ENCODE measurements around the gene ZFR2. TPM values are rescaled to one million over a fixed set of nuclear protein-coding genes. Genes with fewer than 3 reads are reported as not detected.

Gene ZFR2
- total RNA-seq, 1 donor from 2014 or later: not detected

- no peak for DNase-seq (ENCODE audit: missing footprints)
- no peak for ATAC-seq
- intact Hi-C loops (cut with DNase I): no loop called here
These were observed 24.2 kb downstream of the ZFR2 start for GRCh38 chr19:3844596-3844995.

DNA sequence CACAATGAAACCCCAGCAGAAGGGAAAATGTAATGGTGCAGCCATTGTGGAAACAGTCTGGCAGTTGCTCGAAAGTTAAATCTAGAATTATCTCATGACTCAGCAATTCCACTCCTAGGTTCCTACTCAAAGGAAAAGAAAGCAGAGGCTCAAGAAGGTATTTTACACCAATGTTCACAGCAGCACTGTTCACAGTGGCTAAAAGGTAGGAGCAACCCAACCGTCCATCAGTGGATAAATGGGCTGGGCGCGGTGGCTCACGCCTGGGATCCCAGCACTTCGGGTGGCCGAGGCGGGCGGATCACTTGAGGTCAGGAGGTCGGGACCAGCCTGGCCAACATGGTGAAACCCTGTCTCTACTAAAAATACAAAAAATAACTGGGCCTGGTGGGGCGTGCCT is 25.9 kb downstream of the ZFR2 start:
- ATAC-seq (no peak), DNase-seq (ENCODE audit: missing footprints) (no peak)
- intact Hi-C loops (cut with DNase I): no loop called here

DNA sequence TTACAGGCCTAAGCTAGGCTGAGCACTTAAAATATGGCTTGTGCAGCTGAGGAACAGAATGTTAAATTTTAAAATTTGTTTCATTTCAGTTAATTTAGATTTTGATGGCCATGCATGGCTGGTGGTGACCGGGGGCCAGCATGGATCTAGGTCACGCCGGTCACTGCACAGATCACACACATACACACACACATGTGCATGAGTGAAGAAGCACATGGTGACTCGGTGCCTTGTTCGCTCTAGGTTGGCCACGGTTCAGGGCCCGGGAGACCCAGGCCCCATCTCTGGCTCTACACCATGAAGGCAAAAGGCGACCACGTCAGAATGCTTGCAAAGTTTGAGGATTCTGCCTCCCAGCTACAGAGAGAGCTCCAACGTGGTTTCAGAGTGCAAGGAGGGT is 28.0 kb downstream of the ZFR2 start:
- no peak for ATAC-seq
- intact Hi-C loops (cut with DNase I): no loop called here
- DNase-seq (ENCODE audit: missing footprints): no peak

- intact Hi-C loops (cut with DNase I): no loop called here
- DNase-seq (ENCODE audit: missing footprints): no peak
- no peak for ATAC-seq
These were observed 28.9 kb downstream of the ZFR2 start for GRCh38 chr19:3839941-3840340.

- intact Hi-C loops (cut with DNase I): no loop called here
- no peak for ATAC-seq
These were observed 30.2 kb downstream of the ZFR2 start for GRCh38 chr19:3838661-3839060.

GRCh38 chr19:3837922-3838321 is 30.9 kb downstream of the ZFR2 start:
- DNase-seq (ENCODE audit: missing footprints) (no peak), ATAC-seq (no peak)
- intact Hi-C loops (cut with DNase I): no loop called here

More at GRCh38 chr19:3838661-3839060, 30.2 kb downstream of the ZFR2 start:
- DNase-seq (ENCODE audit: missing footprints): no peak

- DNase-seq (ENCODE audit: missing footprints): no peak
- intact Hi-C loops (cut with DNase I): no loop called here
- no peak for ATAC-seq
These were observed 31.5 kb downstream of the ZFR2 start for GRCh38 chr19:3837332-3837731.

DNA sequence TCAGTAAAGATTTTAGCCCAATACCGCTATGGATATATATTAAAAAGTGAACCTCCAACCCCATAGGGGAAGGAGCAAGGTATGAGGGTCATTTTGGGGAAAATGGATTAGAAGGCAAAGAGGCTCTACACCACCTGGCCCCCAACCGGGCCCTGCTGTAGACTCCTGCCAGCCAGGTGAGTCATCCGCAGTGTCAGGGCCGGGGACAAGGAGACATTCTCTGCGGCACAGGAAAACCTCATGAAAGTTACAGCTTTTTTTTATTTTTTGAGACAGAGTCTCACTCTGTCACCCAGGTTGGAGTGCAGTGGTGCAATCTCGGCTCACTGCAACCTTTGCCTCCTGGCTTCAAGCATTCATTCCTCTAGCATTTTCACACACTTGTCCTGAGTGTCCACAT is 32.0 kb downstream of the ZFR2 start:
- intact Hi-C loops (cut with DNase I): no loop called here
- ATAC-seq: no peak
- DNase-seq (ENCODE audit: missing footprints): no peak

DNA sequence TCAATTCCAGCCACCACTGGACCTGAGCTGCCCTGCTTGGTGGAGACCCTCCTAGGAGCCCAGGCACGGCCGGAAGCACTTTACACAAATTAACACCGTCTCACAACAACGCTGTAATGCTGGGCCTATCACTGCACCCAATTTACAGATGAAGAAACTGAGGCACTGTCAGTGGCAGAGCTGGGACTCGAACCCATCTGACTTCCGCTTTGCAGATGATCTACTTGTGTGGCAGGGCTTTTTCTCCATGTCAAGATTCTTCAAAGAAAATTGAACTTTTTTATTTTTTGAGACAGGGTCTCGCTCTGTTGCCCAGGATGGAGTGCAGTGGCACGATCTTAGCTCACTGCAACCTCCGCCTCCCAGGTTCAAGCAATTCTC is 33.8 kb downstream of the ZFR2 start:
- intact Hi-C loops (cut with DNase I): no loop called here
- DNase-seq (ENCODE audit: missing footprints): no peak
- no peak for ATAC-seq

DNA sequence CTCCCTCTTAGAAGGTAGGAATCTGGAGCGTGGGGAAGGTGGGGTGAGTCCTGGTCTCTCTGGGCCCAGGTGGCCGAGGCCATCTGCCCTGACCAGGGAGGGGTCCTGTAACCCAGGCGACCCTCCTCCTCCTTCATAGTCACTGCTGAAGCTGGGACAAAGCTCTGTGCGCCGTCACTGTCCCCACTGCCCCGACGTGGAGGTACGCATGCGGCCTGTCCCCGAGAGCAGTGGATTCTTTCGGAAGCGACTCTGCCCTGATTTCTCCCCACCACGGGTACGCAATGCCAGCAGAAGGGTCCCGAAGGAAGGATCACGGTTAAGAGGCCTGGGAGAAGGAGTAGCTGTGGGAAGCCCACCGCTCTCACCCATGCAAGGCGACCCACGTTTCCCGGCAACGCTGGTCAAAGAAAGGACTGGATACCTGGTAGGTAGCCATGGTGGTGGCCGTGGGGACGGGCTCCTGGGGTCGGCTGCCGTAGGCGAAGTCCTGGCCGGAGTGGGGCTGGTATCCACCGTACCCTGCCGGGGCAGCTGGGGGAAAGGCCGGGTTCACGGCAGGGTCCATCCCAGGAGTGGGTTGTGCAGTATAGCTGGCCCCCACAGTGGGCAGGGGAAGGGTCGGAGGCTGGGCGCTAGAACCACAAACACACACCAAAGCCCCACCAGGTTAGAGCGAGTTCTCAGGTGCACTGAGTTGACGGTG is 34.3 kb downstream of the ZFR2 start:
- DNase-seq (ENCODE audit: missing footprints) (no peak), ATAC-seq (no peak)
- intact Hi-C loops (cut with DNase I): no loop called here

DNA sequence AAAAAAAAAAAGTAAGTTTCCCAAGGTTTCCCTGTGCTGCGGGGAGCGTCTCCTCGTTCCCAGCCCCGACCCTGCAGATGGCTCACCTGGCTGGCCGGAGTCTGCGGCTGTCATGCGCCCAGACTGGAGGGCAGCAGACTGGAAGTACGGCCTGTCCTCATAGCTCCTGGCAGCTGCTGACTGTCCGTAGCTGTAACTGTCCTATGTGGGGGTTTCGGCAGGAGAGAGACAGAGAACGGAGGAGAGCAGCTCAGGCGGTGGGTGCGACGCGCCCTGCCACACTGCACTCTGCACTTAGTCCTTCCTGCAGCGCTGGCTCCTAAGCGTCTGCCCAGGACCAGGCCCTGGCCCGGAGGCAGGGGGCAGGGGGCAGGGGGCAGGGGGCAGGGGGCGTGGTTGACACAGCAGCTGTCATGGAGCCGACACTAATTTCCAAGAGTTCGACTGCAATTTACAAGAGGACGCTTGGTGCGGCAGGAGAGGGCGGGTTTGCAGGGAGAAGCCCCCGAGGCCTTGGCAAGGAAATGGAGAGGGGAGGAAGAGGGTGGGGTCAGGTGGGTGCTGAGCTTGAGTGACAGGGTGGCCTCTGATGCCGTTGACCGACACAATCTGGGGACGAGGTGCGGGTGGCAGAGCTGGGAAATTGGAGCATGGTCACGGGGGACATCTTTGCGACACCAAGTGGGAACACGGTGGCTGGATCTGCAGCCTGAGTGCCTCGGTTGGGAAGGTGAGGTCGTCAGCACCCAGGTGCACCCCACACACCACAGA is 35.1 kb downstream of the ZFR2 start:
- no peak for DNase-seq (ENCODE audit: missing footprints)
- ATAC-seq: no peak
- intact Hi-C loops (cut with DNase I): no loop called here

- ATAC-seq: no peak
- intact Hi-C loops (cut with DNase I): no loop called here
- DNase-seq (ENCODE audit: missing footprints): no peak
These were observed 36.8 kb downstream of the ZFR2 start for GRCh38 chr19:3832001-3832400.

DNA sequence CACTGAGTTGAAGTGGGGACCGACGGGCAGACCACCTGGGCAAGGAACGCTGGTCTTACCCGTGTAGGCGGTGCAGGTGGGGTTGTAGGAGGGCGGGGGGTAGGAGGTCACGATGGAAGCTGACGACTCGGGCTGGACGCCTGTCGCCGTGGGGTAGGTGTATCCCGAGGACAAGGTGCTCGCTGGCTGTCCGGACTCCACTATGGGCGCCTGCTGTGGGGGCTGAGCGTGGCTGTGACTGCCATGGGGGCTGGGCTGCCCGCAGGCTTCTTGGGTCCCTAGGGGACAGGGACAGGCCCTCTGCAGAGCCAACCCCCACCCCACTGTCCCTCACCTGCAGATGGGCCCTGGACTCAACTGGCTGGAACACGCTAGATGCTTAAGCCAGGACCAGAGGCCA is 37.2 kb downstream of the ZFR2 start:
- intact Hi-C loops (cut with DNase I): no loop called here
- ATAC-seq: no peak
- no peak for DNase-seq (ENCODE audit: missing footprints)

DNA sequence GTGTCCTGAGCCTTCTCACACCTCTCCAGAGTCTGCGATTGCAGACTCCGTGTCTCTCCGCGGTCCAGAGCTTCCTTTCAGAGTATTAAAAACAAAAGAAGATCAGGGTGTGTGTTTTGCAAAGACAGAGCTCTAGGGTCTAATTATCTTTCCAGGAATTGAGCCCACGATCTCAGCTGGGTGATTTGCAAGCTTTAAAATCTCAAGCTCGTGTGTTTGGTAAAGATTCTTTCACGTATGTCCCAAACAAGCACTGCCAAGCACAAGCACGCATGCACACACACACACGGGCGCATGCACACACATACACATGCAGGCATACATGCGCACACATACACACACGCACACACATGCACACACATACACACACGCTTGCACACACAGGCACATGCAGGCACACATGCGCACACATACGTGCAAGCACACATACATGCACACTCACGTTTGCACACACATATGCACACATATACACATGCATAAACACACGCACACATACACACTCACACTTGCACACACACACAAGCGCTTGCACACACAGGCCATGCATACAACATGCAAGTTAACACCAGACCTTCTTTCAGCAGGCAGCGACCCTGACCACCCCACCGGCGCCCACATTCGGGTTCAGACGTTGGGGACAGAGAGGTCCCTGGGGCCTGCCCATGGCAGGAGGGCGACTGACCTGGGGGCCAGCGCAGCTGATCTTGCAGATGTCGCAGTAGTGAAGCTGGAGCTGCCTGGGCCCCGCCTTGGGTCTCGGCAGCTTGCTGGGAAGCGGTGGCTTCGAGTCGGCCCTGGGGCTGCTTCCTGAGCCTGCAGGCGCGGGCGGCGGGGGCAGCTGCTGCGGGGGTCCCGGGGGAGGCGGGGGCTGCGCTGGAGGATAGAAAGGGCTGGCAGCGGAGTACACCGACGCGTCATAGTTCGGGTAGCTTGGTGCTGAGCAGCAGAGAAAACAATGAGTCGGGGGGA is 37.9 kb downstream of the ZFR2 start:
- no peak for DNase-seq (ENCODE audit: missing footprints)
- ATAC-seq: no peak
- intact Hi-C loops (cut with DNase I): no loop called here

- DNase-seq (ENCODE audit: missing footprints) (peak; percentile 31), ATAC-seq (no peak)
- intact Hi-C loops (cut with DNase I): no loop called here
These were observed 41.5 kb downstream of the ZFR2 start for GRCh38 chr19:3827306-3827705.

DNA sequence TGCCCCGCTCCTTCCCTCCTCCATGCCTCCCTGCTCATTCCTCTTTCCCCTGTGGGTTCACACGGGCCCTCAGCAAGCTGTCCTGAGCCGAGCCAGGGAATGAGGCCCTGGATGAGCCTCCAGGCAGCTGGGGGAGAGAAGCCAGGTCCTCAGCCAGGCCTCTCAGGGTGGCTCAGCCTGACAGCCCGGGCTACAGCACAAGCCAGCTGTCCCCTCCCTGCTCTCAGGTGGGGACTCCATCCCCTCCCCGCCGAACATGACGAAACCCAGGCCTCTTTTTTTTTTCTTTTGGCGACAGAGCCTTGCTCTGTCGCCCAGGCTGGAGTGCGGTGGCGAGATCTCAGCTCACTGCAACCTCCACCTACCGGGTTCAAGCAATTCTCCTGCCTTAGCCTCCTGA is 42.7 kb downstream of the ZFR2 start:
- intact Hi-C loops (cut with DNase I): no loop called here
- no peak for ATAC-seq
- peak; percentile 23 for DNase-seq (ENCODE audit: missing footprints)

- ATAC-seq (peak; percentile 10), DNase-seq (ENCODE audit: missing footprints) (peak; percentile 54)
- intact Hi-C loops (cut with DNase I): no loop called here
These were observed 43.4 kb downstream of the ZFR2 start for GRCh38 chr19:3825286-3825956.

DNA sequence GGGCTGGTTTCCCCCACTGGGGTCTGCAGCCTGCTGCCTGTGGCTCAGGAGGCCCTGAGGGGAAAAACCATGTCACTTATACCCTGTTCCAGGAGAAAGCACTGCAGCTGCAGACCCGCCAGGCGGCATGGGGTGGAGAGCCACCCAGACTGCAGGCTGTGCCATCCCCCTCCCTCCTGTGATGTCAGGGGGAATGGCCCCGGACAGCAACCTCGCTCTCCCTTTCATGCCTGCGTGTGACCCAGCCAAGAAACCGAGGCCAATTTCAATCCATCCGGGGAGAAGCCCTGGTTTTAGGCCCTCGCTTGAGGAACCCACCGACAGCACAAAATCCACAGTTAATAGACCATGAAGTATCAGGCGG is 45.5 kb downstream of the ZFR2 start:
- intact Hi-C loops (cut with DNase I): loop anchor here (5.0 kb wide), 1 partner anchor 61 kb away; the partner anchor contains the start of genes APBA3 and MRPL54
- ATAC-seq (no peak), DNase-seq (ENCODE audit: missing footprints) (no peak)

Data from Right ventricle myocardium inferior (tissue), 1 donor.